Muscle of leg (tissue), 11 donors: ENCODE measurements around the gene CCK. TPM values are rescaled to one million over a fixed set of nuclear protein-coding genes. Genes with fewer than 3 reads are reported as not detected.

Source experiments
- DNase-seq: peaks from one replicate; pipeline ENCODE4 v3.0.0; 2013
- H3K27ac ChIP-seq: one replicate; pipeline ENCODE4 v1.5.1; 2013; ENCODE audit warnings: mild to moderate bottlenecking, low read length, control low read depth
- H3K27me3 ChIP-seq: one replicate; pipeline ENCODE4 v1.6.1; 2013; ENCODE audit warnings: low read length; ENCODE audit not compliant: control insufficient read depth, insufficient read depth
- H3K36me3 ChIP-seq: one replicate; pipeline ENCODE4 v1.6.1; 2013; ENCODE audit warnings: low read length; ENCODE audit not compliant: control insufficient read depth, insufficient read depth
- H3K4me1 ChIP-seq: one replicate; pipeline ENCODE4 v1.6.1; 2013; ENCODE audit warnings: low read length; ENCODE audit not compliant: control insufficient read depth, insufficient read depth
- H3K4me3 ChIP-seq: one replicate; pipeline ENCODE4 v1.5.1; 2013; ENCODE audit warnings: low read length, control low read depth
- H3K9me3 ChIP-seq: replicated peaks from 2 replicates; pipeline ENCODE4 v1.6.1; 2013; ENCODE audit warnings: low read depth, low read length; ENCODE audit not compliant: control insufficient read depth
- WGBS: methylation state at CpG from one replicate; pipeline ENCODE4 v1.1.5; 2013; ENCODE audit warnings: missing lambda C conversion rate; ENCODE audit not compliant: insufficient coverage; 5-methylcytosine and 5-hydroxymethylcytosine counted together
- polyA plus RNA-seq, 8 donors: library from polyadenylated mRNA; unstranded; fragments of 120-200 nt; gene quantifications; one replicate each; pipeline versions ENCODE4 v1.2.1 to v1.2.3, GENCODE V29; 2013; ENCODE audit warnings: inconsistent platforms in 1 of 8, low replicate concordance in 1 of 8; ENCODE audit not compliant: insufficient read length in 8 of 8, insufficient read depth in 1 of 8
- total RNA-seq: library from RNA; stranded (reverse); fragments of 120-200 nt; gene quantifications from one replicate; pipeline ENCODE4 v1.2.4, GENCODE V29; 2013

CCK gene
- total and polyA plus RNA-seq, 9 donors = 4.0 to 18.8 (median 13.2) TPM

- H3K4me1 ChIP-seq = peaks cover 2% of the 10 kb centered on the region
- WGBS = 50% methylated on average over 1 of the region's 8 CpGs
- no peak overlapping the region for H3K27ac ChIP-seq
- H3K27me3 ChIP-seq = no peaks in the 10 kb centered on the region
- H3K36me3 ChIP-seq = peaks cover 70% of the 10 kb centered on the region
- no peak for DNase-seq
- H3K9me3 ChIP-seq = no peaks in the 10 kb centered on the region
- no peak overlapping the region for H3K4me3 ChIP-seq
Measured at GRCh38 chr3:42214565-42215283, 51.3 kb downstream of the CCK start.

- H3K4me1 ChIP-seq = peaks cover 2% of the 10 kb centered on the region
- no peaks in the 10 kb centered on the region for H3K9me3 ChIP-seq
- no peak overlapping the region for H3K4me3 ChIP-seq
- WGBS = 100% methylated on average over 1 of the region's 2 CpGs
- no peak for DNase-seq
- H3K27ac ChIP-seq = no peak overlapping the region
- peaks cover 71% of the 10 kb centered on the region for H3K36me3 ChIP-seq
- H3K27me3 ChIP-seq = no peaks in the 10 kb centered on the region
Measured at GRCh38 chr3:42214064-42214463, 51.9 kb downstream of the CCK start.

- H3K27ac ChIP-seq = no peak overlapping the region
- peaks cover 2% of the 10 kb centered on the region for H3K4me1 ChIP-seq
- WGBS = 90% methylated on average over 2 of the region's 6 CpGs
- no peak overlapping the region for H3K4me3 ChIP-seq
- H3K9me3 ChIP-seq = no peaks in the 10 kb centered on the region
- DNase-seq = no peak
- no peaks in the 10 kb centered on the region for H3K27me3 ChIP-seq
- H3K36me3 ChIP-seq = peaks cover 71% of the 10 kb centered on the region
Measured at GRCh38 chr3:42213417-42213816, 52.6 kb downstream of the CCK start.

GRCh38 chr3:42210726-42211125 is 55.3 kb downstream of the CCK start:
- H3K36me3 ChIP-seq = peaks cover 77% of the 10 kb centered on the region
- WGBS = no CpG with 5 or more reads among the region's 2 CpGs

GRCh38 chr3:42209917-42210316 is 56.1 kb downstream of the CCK start:
- no CpG with 5 or more reads among the region's 12 CpGs for WGBS
- Histone ChIP-seq H3K27ac (no peak overlapping the region), H3K4me3 (no peak overlapping the region), H3K36me3 (peaks cover 77% of the 10 kb centered on the region), H3K4me1 (peaks cover 2% of the 10 kb centered on the region), H3K9me3 (no peaks in the 10 kb centered on the region), H3K27me3 (no peaks in the 10 kb centered on the region)
- DNase-seq = no peak

More at GRCh38 chr3:42210726-42211125, 55.3 kb downstream of the CCK start:
- no peak for DNase-seq
- Histone ChIP-seq H3K27ac (no peak overlapping the region), H3K9me3 (no peaks in the 10 kb centered on the region), H3K27me3 (no peaks in the 10 kb centered on the region), H3K4me1 (peaks cover 2% of the 10 kb centered on the region), H3K4me3 (no peak overlapping the region)

Other genes with a start within 250 kb of the CCK start
- 62.6 TPM for gene TRAK1, start 174.8 kb downstream of the CCK start, total RNA-seq
- 100 to 1,000 TPM in 3 of 8 donors, 10 to 100 TPM in 5; 78.6 to 117 (median 91.5) TPM for gene TRAK1, start 174.8 kb downstream of the CCK start, polyA plus RNA-seq
- not detected for gene LYZL4, start 144.4 kb upstream of the CCK start, total RNA-seq
- not detected for gene LYZL4, start 144.4 kb upstream of the CCK start, polyA plus RNA-seq
- 1.2 TPM for gene VIPR1, start 236.5 kb upstream of the CCK start, total RNA-seq
- 1 to 10 TPM in 7 of 8 donors, under 1 TPM in 1; 0.52 to 4.1 (median 1.3) TPM for gene VIPR1, start 236.5 kb upstream of the CCK start, polyA plus RNA-seq